H1 (cell line): ENCODE measurements around the gene CACNG8. TPM values are rescaled to one million over a fixed set of nuclear protein-coding genes. Genes with fewer than 3 reads are reported as not detected.

ENCODE experiments used
- CTCF ChIA-PET: fragments of 300-600 bp; sonication (Branson Sonifier 250); formaldehyde crosslinking; loops from one replicate; lab custom pipeline; 2021; ENCODE audit not compliant: partially characterized antibody; lab: Charles Lee
- POLR2A ChIA-PET: fragments of 300-600 bp; sonication (Branson Sonifier 250); formaldehyde crosslinking; loops from one replicate; lab custom pipeline; 2021; ENCODE audit warnings: inconsistent platforms; ENCODE audit not compliant: partially characterized antibody; lab: Charles Lee
- DNase-seq, 2 experiments: peaks; one replicate each; pipeline versions ENCODE4 v3.0.0 to v3.0.0-alpha.2; 2010 to 2022; ENCODE audit warnings: low spot score in 2 of 2, low read depth in 1 of 2, mixed read lengths in 1 of 2
- FAIRE-seq: peaks from 2 replicates; lab custom pipeline; 2011; peaks lifted over from hg19 to GRCh38; lab: Jason Lieb, UNC
- H2AFZ ChIP-seq: 2 replicates; pipeline ENCODE4 v1.8.1; 2012; ENCODE audit warnings: low read length, inconsistent platforms
- H2AK5ac ChIP-seq: 2 replicates; pipeline ENCODE4 v1.6.1; 2013; ENCODE audit warnings: low read depth, low read length
- H2BK120ac ChIP-seq: replicated peaks from 2 replicates; pipeline ENCODE3; 2013; ENCODE audit warnings: low read depth, low read length, inconsistent platforms
- H2BK12ac ChIP-seq: 2 replicates; pipeline ENCODE4 v1.6.1; 2013; ENCODE audit warnings: low read depth, low read length
- H2BK15ac ChIP-seq: 2 replicates; pipeline ENCODE4 v1.6.1; 2013; ENCODE audit warnings: low read length
- H2BK20ac ChIP-seq: 2 replicates; pipeline ENCODE4 v1.6.1; 2013; ENCODE audit warnings: low read length
- H2BK5ac ChIP-seq: 2 replicates; pipeline ENCODE4 v1.6.1; 2013; ENCODE audit warnings: low read depth, low read length
- H3K14ac ChIP-seq: 2 replicates; pipeline ENCODE4 v1.6.1; 2013; ENCODE audit warnings: inconsistent platforms; ENCODE audit not compliant: insufficient read length
- H3K18ac ChIP-seq: 2 replicates; pipeline ENCODE4 v1.6.1; 2013; ENCODE audit warnings: low read length; ENCODE audit errors: extremely low read depth
- H3K23ac ChIP-seq: 2 replicates; pipeline ENCODE4 v1.6.1; 2013; ENCODE audit warnings: inconsistent platforms; ENCODE audit not compliant: insufficient read length
- H3K23me2 ChIP-seq: 2 replicates; pipeline ENCODE4 v1.6.1; 2013; ENCODE audit warnings: low read depth, low read length
- H3K27ac ChIP-seq: 2 replicates; pipeline ENCODE4 v1.6.1; 2011; ENCODE audit warnings: low read depth, low read length, inconsistent platforms
- H3K27me3 ChIP-seq, 4 experiments: replicated peaks in 1 of 4; 1 replicate in 1 of 4; 2 replicates in 3 of 4; pipeline versions ENCODE4 v1.6.1 to v1.8.1; 2011 to 2013; ENCODE audit warnings: low read length in 3 of 4, mild to moderate bottlenecking in 3 of 4, inconsistent platforms in 2 of 4, mixed read lengths in 2 of 4, moderate library complexity in 1 of 4; ENCODE audit not compliant: control insufficient read depth in 3 of 4, insufficient read depth in 3 of 4; ENCODE audit errors: extremely low read depth in 1 of 4
- H3K36me3 ChIP-seq, 4 experiments: 2 replicates each; pipeline versions ENCODE4 v1.6.1 to v1.8.1; 2011 to 2013; ENCODE audit warnings: mild to moderate bottlenecking in 4 of 4, low read length in 3 of 4, moderate library complexity in 2 of 4, control low read depth in 1 of 4, inconsistent platforms in 1 of 4; ENCODE audit not compliant: insufficient read depth in 4 of 4, control insufficient read depth in 2 of 4
- H3K4ac ChIP-seq: replicated peaks from 2 replicates; pipeline ENCODE3; 2013; ENCODE audit warnings: low read length, low read depth, mixed read lengths, inconsistent platforms; ENCODE audit not compliant: insufficient read length
- H3K4me1 ChIP-seq, 4 experiments: replicated peaks in 1 of 4; 1 replicate in 1 of 4; 2 replicates in 3 of 4; pipeline versions ENCODE4 v1.6.1 to v1.8.1; 2011 to 2013; ENCODE audit warnings: low read length in 3 of 4, inconsistent platforms in 2 of 4, mixed read lengths in 1 of 4; ENCODE audit not compliant: insufficient read depth in 4 of 4, control insufficient read depth in 3 of 4
- H3K4me2 ChIP-seq, 2 experiments: 2 replicates each; pipeline versions ENCODE4 v1.6.1 to v1.8.1; 2011 to 2013; ENCODE audit warnings: low read depth in 2 of 2, low read length in 2 of 2, control low read depth in 1 of 2, inconsistent platforms in 1 of 2, mild to moderate bottlenecking in 1 of 2; ENCODE audit not compliant: insufficient read depth in 1 of 2
- H3K4me3 ChIP-seq, 4 experiments: fragments of 200-600, 300-600 bp in 1 of 4; sonication (generic), shearing (Covaris generic), sonication (Bioruptor Twin) in 1 of 4; 2 replicates each; pipeline versions ENCODE4 v1.5.1 to v1.8.1; 2011 to 2016; ENCODE audit warnings: low read length in 4 of 4, low read depth in 3 of 4, control low read depth in 2 of 4, inconsistent platforms in 2 of 4, mild to moderate bottlenecking in 2 of 4, mixed read lengths in 1 of 4, moderate library complexity in 1 of 4; ENCODE audit not compliant: insufficient read depth in 2 of 4; ENCODE audit errors: extremely low read depth in 1 of 4
- H3K56ac ChIP-seq: replicated peaks from 2 replicates; pipeline ENCODE3; 2013; ENCODE audit warnings: low read depth, mild to moderate bottlenecking, mixed read lengths, low read length, inconsistent platforms; ENCODE audit not compliant: insufficient read length
- H3K79me1 ChIP-seq: 2 replicates; pipeline ENCODE4 v1.6.1; 2013; ENCODE audit warnings: low read depth, low read length, control low read depth
- H3K79me2 ChIP-seq, 2 experiments: 2 replicates each; pipeline versions ENCODE4 v1.6.1 to v1.8.1; 2012 to 2013; ENCODE audit warnings: low read length in 2 of 2, mild to moderate bottlenecking in 2 of 2, inconsistent platforms in 1 of 2; ENCODE audit not compliant: insufficient read depth in 2 of 2, control insufficient read depth in 1 of 2
- H3K9ac ChIP-seq, 4 experiments: replicated peaks in 1 of 4; 1 replicate in 1 of 4; 2 replicates in 3 of 4; pipeline versions ENCODE4 v1.6.1 to v1.8.1; 2011 to 2013; ENCODE audit warnings: low read depth in 3 of 4, low read length in 3 of 4, control low read depth in 2 of 4, mild to moderate bottlenecking in 2 of 4, moderate library complexity in 2 of 4, inconsistent platforms in 1 of 4; ENCODE audit errors: extremely low read depth in 1 of 4
- H3K9me3 ChIP-seq, 2 experiments: 2 replicates each; pipeline versions ENCODE4 v1.6.1 to v1.8.1; 2012 to 2013; ENCODE audit warnings: mild to moderate bottlenecking in 2 of 2, moderate library complexity in 2 of 2, control low read depth in 1 of 2, inconsistent platforms in 1 of 2, low read depth in 1 of 2, low read length in 1 of 2, mixed read lengths in 1 of 2; ENCODE audit not compliant: insufficient read depth in 2 of 2
- H4K20me1 ChIP-seq, 2 experiments: replicated peaks in 1 of 2; 2 replicates each; pipeline versions ENCODE3 to v1.8.1; 2011 to 2013; ENCODE audit warnings: inconsistent platforms in 2 of 2, low read length in 2 of 2, mild to moderate bottlenecking in 1 of 2; ENCODE audit not compliant: insufficient read depth in 2 of 2, control insufficient read depth in 1 of 2
- H4K5ac ChIP-seq: 2 replicates; pipeline ENCODE4 v1.6.1; 2013; ENCODE audit warnings: low read length, low read depth, mixed read lengths, inconsistent platforms; ENCODE audit not compliant: insufficient read length
- H4K8ac ChIP-seq: 2 replicates; pipeline ENCODE4 v1.8.0; 2013; ENCODE audit warnings: mild to moderate bottlenecking, moderate library complexity, low read length, inconsistent platforms; ENCODE audit not compliant: insufficient read depth; ENCODE audit errors: extremely low read depth
- H4K91ac ChIP-seq: replicated peaks from 2 replicates; pipeline ENCODE3; 2013; ENCODE audit warnings: low read length, mixed read lengths, inconsistent platforms; ENCODE audit not compliant: insufficient read length
- ASH2L ChIP-seq: fragments of 200-600, 300-600 bp; sonication (generic); IDR thresholded peaks from one replicate; pipeline ENCODE4 v1.7.1; 2017; ENCODE audit warnings: low read length
- BACH1 ChIP-seq: IDR thresholded peaks from 2 replicates; pipeline ENCODE4 v1.6.1; 2012; ENCODE audit warnings: low read length, improper control_type of control experiment
- BCL11A ChIP-seq, 2 experiments: IDR thresholded peaks; one replicate each; pipeline ENCODE4 v1.6.1; 2011; ENCODE audit warnings: low read depth in 2 of 2, low read length in 2 of 2, mild to moderate bottlenecking in 2 of 2
- BRCA1 ChIP-seq: IDR thresholded peaks from 2 replicates; pipeline ENCODE4 v1.6.1; 2012; ENCODE audit warnings: low read depth, low read length, improper control_type of control experiment
- EZH2 ChIP-seq: fragments of 200-600 bp; sonication (generic); IDR thresholded peaks from 2 replicates; pipeline ENCODE4 v1.7.1; 2012; ENCODE audit warnings: low read depth, mild to moderate bottlenecking, moderate library complexity, low read length, inconsistent platforms; ENCODE audit not compliant: severe bottlenecking
- HDAC2 ChIP-seq, 2 experiments: fragments of 300-600 bp in 1 of 2; sonication (generic) in 1 of 2; IDR thresholded peaks; 2 replicates each; pipeline ENCODE4 v1.6.1; 2011 to 2012; ENCODE audit warnings: low read depth in 2 of 2, low read length in 2 of 2, mild to moderate bottlenecking in 2 of 2, moderate library complexity in 2 of 2, borderline replicate concordance in 1 of 2, inconsistent platforms in 1 of 2
- JUN ChIP-seq: IDR thresholded peaks from 2 replicates; pipeline ENCODE4 v1.6.1; 2011; ENCODE audit warnings: low read depth, mild to moderate bottlenecking, improper control_type of control experiment, low read length
- JUND ChIP-seq: IDR thresholded peaks from 2 replicates; pipeline ENCODE4 v1.6.1; 2011; ENCODE audit warnings: mild to moderate bottlenecking, improper control_type of control experiment, low read length
- KDM1A ChIP-seq: fragments of 200-600, 300-600 bp; sonication (generic); IDR thresholded peaks from 2 replicates; pipeline ENCODE4 v1.7.1; 2016; ENCODE audit warnings: mild to moderate bottlenecking, low read length, borderline replicate concordance
- KDM5A ChIP-seq: fragments of 200-600 bp; IDR thresholded peaks from 2 replicates; pipeline ENCODE4 v1.7.1; 2012; ENCODE audit warnings: mild to moderate bottlenecking, low read length, inconsistent platforms, mixed read lengths
- POLR2AphosphoS5 ChIP-seq: IDR thresholded peaks from 2 replicates; pipeline ENCODE4 v1.6.1; 2011; ENCODE audit warnings: low read depth, low read length
- POU5F1 ChIP-seq: IDR thresholded peaks from 2 replicates; pipeline ENCODE4 v1.6.1; 2011; ENCODE audit warnings: low read depth, mild to moderate bottlenecking, low read length, moderate library complexity
- SIN3A ChIP-seq, 2 experiments: IDR thresholded peaks in 1 of 2; conservative IDR thresholded peaks in 1 of 2; 2 replicates each; pipeline ENCODE4 v1.6.1; 2011 to 2012; ENCODE audit warnings: low read length in 2 of 2, improper control_type of control experiment in 1 of 2, low read depth in 1 of 2, mild to moderate bottlenecking in 1 of 2
- WGBS, 2 experiments: shearing (Covaris generic) in 1 of 2; methylation state at CpG; one replicate each; pipeline versions ENCODE4 v1.1.6 to v1.1.7; 2013 to 2015; ENCODE audit warnings: low lambda C conversion rate in 2 of 2, mixed read lengths in 2 of 2, inconsistent platforms in 1 of 2, low coverage in 1 of 2, missing lambda C conversion rate in 1 of 2; ENCODE audit not compliant: insufficient replicate concordance in 2 of 2, insufficient coverage in 1 of 2, insufficient read length in 1 of 2; ENCODE audit errors: extremely low coverage in 1 of 2, missing lambda C conversion rate in 1 of 2; 5-methylcytosine and 5-hydroxymethylcytosine counted together
- polyA plus RNA-seq, 7 experiments: library from polyadenylated mRNA; depleted of rRNA in 3 of 7; stranded (reverse) in 5 of 7; unstranded in 2 of 7; fragments of >200 nt in 5 of 7; fragments of 200-250 nt in 2 of 7; gene quantifications; 1 replicate in 5 of 7; 2 replicates in 1 of 7; 4 replicates in 1 of 7; pipeline versions ENCODE4 v1.2.1 to v1.2.3, GENCODE V29; 2011 to 2013; ENCODE audit warnings: missing spikeins in 2 of 7, mixed read lengths in 2 of 7
- total RNA-seq: library from RNA; stranded (reverse); fragmentation: NEBNext Ultra II Directional; extraction: Animal tissue kit (Norgen Biotek cat#: 25700); gene quantifications from 2 replicates; pipeline ENCODE4 v1.2.1, GENCODE V29; 2021
- TF ChIP-seq, protein P1 (sequence below): IDR thresholded peaks from 2 replicates; pipeline ENCODE4 v1.6.1; 2012; ENCODE audit warnings: inconsistent platforms

The CACNG8 gene
- total and polyA plus RNA-seq, 2 of the 8 experiments (the other 6 are each of a cell fraction or from before 2014, with no cell fraction given) = 0.41 to 4.5 TPM

DNA sequence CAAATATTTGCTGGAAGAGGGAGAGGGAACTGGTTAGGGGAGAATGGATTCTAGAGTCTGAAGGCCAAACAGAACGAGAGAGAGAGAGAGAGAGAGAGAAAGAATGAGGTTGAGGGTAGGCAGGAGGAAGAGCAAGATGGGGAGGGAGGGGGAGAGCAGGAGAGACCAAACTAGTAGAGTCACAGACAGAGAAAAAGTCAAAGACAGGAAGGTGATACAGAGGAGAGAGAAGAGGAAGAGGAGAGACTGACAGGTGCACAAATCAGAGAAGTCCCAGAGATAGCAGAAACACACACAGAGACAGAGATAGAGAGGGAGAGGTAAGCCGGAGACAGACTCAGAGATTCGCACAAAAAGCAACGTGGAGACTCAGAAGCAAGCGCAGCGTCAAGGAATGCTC lies 23.1 kb downstream of the CACNG8 start:
- Histone ChIP-seq H3K14ac (no peak overlapping the region), H3K9me3 (no peaks in the 10 kb centered on the region), H3K4me2 (no peak overlapping the region), H2AFZ (no peak overlapping the region), H3K4me3 (no peak overlapping the region), H3K23me2 (peaks cover 14% of the 10 kb centered on the region; the same call in 1 of the 2 replicates), H3K23ac (no peak overlapping the region), H4K5ac (no peak overlapping the region), H3K79me2 (no peaks in the 10 kb centered on the region), H4K20me1 (peaks cover 2 to 8% of the 10 kb centered on the region in 2 experiments), H3K9ac (no peak overlapping the region), H2AK5ac (no peak overlapping the region), H3K18ac (no peak overlapping the region), H2BK20ac (no peak overlapping the region), H2BK12ac (no peak overlapping the region), H2BK15ac (no peak overlapping the region), H3K27me3 (peaks cover 0 to 7% (median 4%) of the 10 kb centered on the region in 4 experiments; a peak in 3 of 7 replicates), H3K4me1 (peaks cover 4 to 18% (median 13%) of the 10 kb centered on the region in 4 experiments), H4K8ac (no peak overlapping the region), H3K36me3 (no peaks in the 10 kb centered on the region), H2BK120ac (no peak overlapping the region), H4K91ac (no peak overlapping the region), H2BK5ac (no peak overlapping the region), H3K27ac (no peak overlapping the region), H3K79me1 (no peaks in the 10 kb centered on the region), H3K4ac (no peak overlapping the region), H3K56ac (no peak overlapping the region)
- CTCF ChIA-PET = interaction anchor here (1.0 to 1.5 kb wide), 2 partner anchors 38 to 74 kb away, joined by 5 to 7 read pairs; no protein-coding TSS in a partner anchor
- POLR2A ChIA-PET = interaction anchor here (0.6 to 1.7 kb wide), 6 partner anchors 8 to 157 kb away, joined by 3 to 19 read pairs (median 4); no protein-coding TSS in a partner anchor
- 89% methylated on average over 5 of the region's 6 CpGs; no CpG with 5 or more reads in 1 of the 2 experiments for WGBS, 2 experiments
- FAIRE-seq (no peak), DNase-seq (no peak)
- TF ChIP-seq BACH1 (no peak), ASH2L (no peak), SIN3A (conservative IDR thresholded peaks at IDR 0.05 in 1 of 2, IDR thresholded peaks at IDR 0.05 in 1 of 2; ENCODE audit: low read depth in 1 of 2, low read length in 2 of 2) (no peak), BRCA1 (no peak), KDM1A (no peak), POU5F1 (no peak), BCL11A (IDR thresholded peaks at IDR 0.05; ENCODE audit: low read depth in 2 of 2, low read length in 2 of 2) (no peak), KDM5A (no peak), JUND (no peak), HDAC2 (IDR thresholded peaks at IDR 0.05; ENCODE audit: borderline replicate concordance in 1 of 2, low read depth in 2 of 2, low read length in 2 of 2) (no peak), POLR2AphosphoS5 (no peak), EZH2 (no peak), JUN (no peak)
- TF ChIP-seq, protein P1, sequence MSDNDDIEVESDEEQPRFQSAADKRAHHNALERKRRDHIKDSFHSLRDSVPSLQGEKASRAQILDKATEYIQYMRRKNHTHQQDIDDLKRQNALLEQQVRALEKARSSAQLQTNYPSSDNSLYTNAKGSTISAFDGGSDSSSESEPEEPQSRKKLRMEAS = no peak
